ENCODE measurements around the gene DNAJA3.

GRCh38 chr16:4475880-4476788 lies 50.5 kb downstream of the DNAJA3 start, which contains the start of gene HMOX2:
- TF ChIP-seq EZH2 (IDR thresholded peaks at IDR 0.05; ENCODE audit: insufficient read depth, low read length) = no peak
- TF ChIP-seq CTCF (IDR thresholded peaks at IDR 0.05; ENCODE audit: insufficient read depth, low read depth, low read length) = no peak
